CD4-positive, alpha-beta memory T cell (primary cell): ENCODE measurements around the gene DUSP7. TPM values are rescaled to one million over a fixed set of nuclear protein-coding genes. Genes with fewer than 3 reads are reported as not detected.
"Not testable (repeated sequence)": the region's sequence is repeated elsewhere in the genome, so short reads cannot be mapped to it uniquely, and the experiment has no call there.

ENCODE experiments used
- CTCF ChIA-PET: fragments of 350-600 bp; sonication (Branson Sonifier 250); formaldehyde crosslinking; loops from one replicate; lab custom pipeline; 2021; ENCODE audit warnings: inconsistent platforms; ENCODE audit not compliant: partially characterized antibody; lab: Charles Lee
- POLR2A ChIA-PET: fragments of 350-600 bp; sonication (Branson Sonifier 250); formaldehyde crosslinking; loops from one replicate; lab custom pipeline; 2021; ENCODE audit not compliant: partially characterized antibody; lab: Charles Lee
- DNase-seq, 5 donors: peaks; one replicate each; pipeline versions ENCODE4 v3.0.0 to v3.0.0-alpha.2; 2020 to 2022; ENCODE audit warnings: mixed read lengths in 1 of 5
- H3K27ac ChIP-seq: one replicate; pipeline ENCODE4 v1.7.0; 2013; ENCODE audit warnings: low read depth, low read length
- H3K27me3 ChIP-seq: 2 replicates; pipeline ENCODE4 v1.7.0; 2013; ENCODE audit warnings: mild to moderate bottlenecking, low read length, moderate library complexity; ENCODE audit not compliant: insufficient read depth
- H3K36me3 ChIP-seq: 2 replicates; pipeline ENCODE4 v1.7.0; 2013; ENCODE audit warnings: mild to moderate bottlenecking, low read length, moderate library complexity; ENCODE audit not compliant: insufficient read depth
- H3K4me1 ChIP-seq: 2 replicates; pipeline ENCODE4 v1.7.0; 2013; ENCODE audit warnings: mild to moderate bottlenecking, low read length, moderate library complexity; ENCODE audit not compliant: insufficient read depth
- H3K4me3 ChIP-seq, 2 donors: one replicate each; pipeline ENCODE4 v1.7.0; 2013; ENCODE audit warnings: low read length in 2 of 2, mild to moderate bottlenecking in 1 of 2
- H3K9me3 ChIP-seq, 2 donors: one replicate each; pipeline ENCODE4 v1.7.0; 2013; ENCODE audit warnings: low read length in 2 of 2, control low read depth in 1 of 2; ENCODE audit not compliant: control insufficient read depth in 1 of 2
- H3K27ac Mint-ChIP-seq, 7 donors: one replicate each; pipeline ENCODE4 v1.8.0; 2020 to 2021; ENCODE audit warnings: mixed read lengths in 7 of 7, mild to moderate bottlenecking in 6 of 7, inconsistent platforms in 3 of 7, moderate library complexity in 3 of 7
- H3K27me3 Mint-ChIP-seq, 2 donors: one replicate each; pipeline ENCODE4 v1.8.0; 2020 to 2021; ENCODE audit warnings: mixed read lengths in 2 of 2
- H3K36me3 Mint-ChIP-seq, 2 donors: one replicate each; pipeline ENCODE4 v1.8.0; 2020 to 2021; ENCODE audit warnings: mixed read lengths in 2 of 2, inconsistent platforms in 1 of 2, mild to moderate bottlenecking in 1 of 2
- H3K4me1 Mint-ChIP-seq, 4 donors: one replicate each; pipeline ENCODE4 v1.8.0; 2020 to 2021; ENCODE audit warnings: mixed read lengths in 4 of 4, mild to moderate bottlenecking in 1 of 4
- H3K4me3 Mint-ChIP-seq, 8 donors: one replicate each; pipeline ENCODE4 v1.8.0; 2020 to 2021; ENCODE audit warnings: mixed read lengths in 8 of 8, mild to moderate bottlenecking in 7 of 8, moderate library complexity in 6 of 8, inconsistent platforms in 3 of 8
- H3K9me3 Mint-ChIP-seq, 8 donors: one replicate each; pipeline ENCODE4 v1.8.0; 2020 to 2021; ENCODE audit warnings: mixed read lengths in 8 of 8, mild to moderate bottlenecking in 5 of 8, inconsistent platforms in 3 of 8, moderate library complexity in 1 of 8
- intact Hi-C: fragments of 100-400 bp; cut with micrococcal nuclease; formaldehyde crosslinking; loops from one replicate; pipeline ENCODE4 v1.15.1; 2023
- polyA plus RNA-seq, 2 donors: library from polyadenylated mRNA; unstranded; fragments of 300-500 nt; fragmentation: Illumina TruSeq; gene quantifications; one replicate each; pipeline ENCODE4 v1.2.3, GENCODE V29; 2021
- total RNA-seq, 2 experiments: library from RNA; stranded (reverse); gene quantifications; one replicate each; pipeline ENCODE4 v1.2.3, GENCODE V29; 2021

Gene DUSP7
- total and polyA plus RNA-seq, 4 experiments from 2014 or later, result 2.8 to 44.7 (median 26.9) TPM

DNA sequence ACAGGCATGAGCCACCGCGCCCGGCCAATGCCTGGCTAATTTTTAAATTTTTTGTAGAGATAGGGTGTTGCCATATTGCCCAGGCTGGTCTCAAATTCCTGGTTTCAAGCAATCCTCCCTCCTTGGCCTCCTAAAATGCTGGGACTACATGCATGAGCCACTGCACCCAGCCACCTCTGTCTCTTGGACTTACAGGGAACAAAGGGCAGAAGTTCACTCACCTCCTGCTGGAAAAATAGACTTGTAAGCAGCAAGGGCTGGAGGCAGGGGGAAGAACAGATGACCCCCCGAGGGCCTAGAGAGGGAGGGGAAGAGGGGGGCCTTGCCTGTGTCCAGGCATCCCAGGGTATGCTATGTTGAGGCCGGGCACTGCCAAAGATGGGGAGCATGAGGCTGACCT, 22.2 kb downstream of the DUSP7 start:
- H3K4me3 Mint-ChIP-seq, result no peak overlapping the region
- Histone ChIP-seq H3K36me3 (no peaks in the 10 kb centered on the region), H3K27me3 (no peaks in the 10 kb centered on the region), H3K4me1 (no peaks in the 10 kb centered on the region), H3K4me3 (no peak overlapping the region), H3K27ac (no peak overlapping the region), H3K9me3 (no peaks in the 10 kb centered on the region)
- intact Hi-C loops, result no loop called here
- no peaks in the 10 kb centered on the region for H3K27me3 Mint-ChIP-seq
- no peak for DNase-seq
- POLR2A ChIA-PET, result no interaction called here
- H3K36me3 Mint-ChIP-seq, result no peaks in the 10 kb centered on the region
- H3K27ac Mint-ChIP-seq, result peak overlapping the region in 1 of 7 donors; percentile 42
- no peaks in the 10 kb centered on the region for H3K4me1 Mint-ChIP-seq
- CTCF ChIA-PET, result no interaction called here
- H3K9me3 Mint-ChIP-seq, result no peaks in the 10 kb centered on the region

DNA sequence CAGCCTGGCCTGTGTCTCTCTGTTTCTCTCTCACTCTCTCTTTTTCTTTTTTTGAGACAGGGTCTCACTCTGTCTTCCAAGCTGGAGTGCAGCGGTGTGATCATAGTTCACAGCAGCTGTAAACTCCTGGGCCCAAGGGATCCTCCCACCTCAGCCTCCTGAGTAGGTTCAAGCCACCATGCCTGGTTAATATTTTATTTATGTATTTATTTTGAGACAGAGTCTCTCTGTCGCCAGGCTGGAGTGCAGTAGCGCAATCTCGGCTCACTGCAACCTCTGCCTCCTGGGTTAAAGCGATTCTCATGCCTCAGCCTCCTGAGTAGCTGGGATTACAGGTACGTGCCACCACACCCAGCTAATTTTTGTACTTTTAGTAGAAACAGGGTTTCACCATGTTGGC, 22.6 kb downstream of the DUSP7 start:
- H3K9me3 ChIP-seq, H3K27me3 Mint-ChIP-seq, intact Hi-C loops, H3K4me1 Mint-ChIP-seq, H3K27me3 ChIP-seq, H3K36me3 Mint-ChIP-seq, H3K4me1 ChIP-seq, H3K27ac ChIP-seq, H3K4me3 Mint-ChIP-seq, POLR2A ChIA-PET, DNase-seq, H3K36me3 ChIP-seq, H3K9me3 Mint-ChIP-seq, H3K4me3 ChIP-seq: not testable (repeated sequence)
- peak overlapping the region in 1 of 7 donors; percentile 62 for H3K27ac Mint-ChIP-seq
- CTCF ChIA-PET, result interaction anchor here (2.9 kb wide), 1 partner anchor 32 kb away, joined by 13 read pairs; no protein-coding TSS in a partner anchor

DNA sequence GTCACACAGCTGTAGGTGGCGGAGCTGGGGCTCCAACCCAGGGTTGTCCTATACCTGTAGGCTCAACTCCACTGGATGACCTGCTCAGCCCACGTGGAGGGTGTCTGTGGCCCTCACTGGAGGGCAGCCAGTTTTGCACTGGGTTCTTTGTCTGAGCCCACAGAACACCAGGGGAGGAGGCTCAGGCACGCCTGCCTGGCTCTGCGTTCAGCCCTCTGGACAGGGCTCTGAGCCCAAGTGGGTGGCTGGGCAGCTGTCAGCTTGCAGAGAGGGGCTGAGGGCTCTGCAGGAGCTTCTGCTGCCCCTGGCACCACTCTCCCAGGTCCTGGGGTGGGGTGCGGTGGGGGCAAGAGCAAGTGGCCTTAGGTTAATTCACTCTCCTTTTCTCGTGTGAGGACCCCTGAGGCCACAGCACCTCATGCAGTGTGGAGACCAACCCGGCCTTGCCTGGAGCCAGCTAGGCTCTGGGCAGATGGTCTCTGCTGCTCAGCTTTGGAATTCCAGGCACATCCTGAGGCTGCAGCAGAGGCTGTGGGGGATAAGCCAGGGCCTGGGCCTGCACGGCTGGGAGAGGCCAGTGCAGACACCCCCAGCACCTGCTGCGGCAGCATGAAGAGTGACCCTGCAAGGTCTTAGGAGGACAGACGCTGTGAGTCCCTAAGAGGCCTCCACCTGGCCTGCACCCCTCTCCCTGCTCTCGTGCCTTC, 23.5 kb downstream of the DUSP7 start:
- CTCF ChIA-PET, result interaction anchor here (2.9 kb wide), 1 partner anchor 31 kb away, joined by 13 read pairs; no protein-coding TSS in a partner anchor
- H3K4me3 ChIP-seq, result no peak overlapping the region
- H3K27ac Mint-ChIP-seq, result no peak overlapping the region
- DNase-seq, result no peak
- no peaks in the 10 kb centered on the region for H3K9me3 Mint-ChIP-seq
- no peaks in the 10 kb centered on the region for H3K36me3 ChIP-seq
- no peaks in the 10 kb centered on the region for H3K4me1 ChIP-seq
- no peaks in the 10 kb centered on the region for H3K36me3 Mint-ChIP-seq
- H3K4me1 Mint-ChIP-seq, result no peaks in the 10 kb centered on the region
- intact Hi-C loops, result no loop called here
- H3K27me3 Mint-ChIP-seq, result no peaks in the 10 kb centered on the region
- POLR2A ChIA-PET, result interaction anchor here (0.6 kb wide), 1 partner anchor 245 kb away, joined by 3 read pairs; no protein-coding TSS in a partner anchor
- no peaks in the 10 kb centered on the region for H3K9me3 ChIP-seq
- no peak overlapping the region for H3K4me3 Mint-ChIP-seq
- H3K27ac ChIP-seq, result no peak overlapping the region
- no peaks in the 10 kb centered on the region for H3K27me3 ChIP-seq

DNA sequence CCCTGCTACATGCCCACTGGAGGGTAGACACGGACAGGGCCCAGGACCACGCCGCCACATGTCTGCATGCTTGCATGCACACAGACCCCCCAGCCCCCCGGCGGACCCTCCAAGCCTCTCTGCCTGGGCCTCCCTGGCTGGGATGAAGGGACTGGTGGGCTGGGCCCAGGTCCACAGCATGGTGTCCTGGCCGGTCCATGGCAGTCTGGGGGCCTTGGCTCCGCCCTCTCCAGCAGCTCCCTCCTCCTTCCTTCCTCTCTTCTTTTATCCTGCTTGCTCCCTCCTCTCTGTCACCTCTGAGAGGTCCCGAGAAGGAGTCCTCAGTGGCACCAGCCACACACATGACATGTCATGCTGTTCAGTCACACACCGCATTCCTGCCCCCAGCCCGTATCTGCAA, 24.5 kb downstream of the DUSP7 start:
- H3K9me3 ChIP-seq, result no peaks in the 10 kb centered on the region
- H3K4me3 ChIP-seq, result no peak overlapping the region
- ChIA-PET CTCF (interaction anchor here (2.9 kb wide), 1 partner anchor 30 kb away, joined by 13 read pairs; no protein-coding TSS in a partner anchor), POLR2A (no interaction called here)
- no peak for DNase-seq
- no peaks in the 10 kb centered on the region for H3K4me1 ChIP-seq
- intact Hi-C loops, result no loop called here
- no peak overlapping the region for H3K27ac ChIP-seq
- Mint-ChIP-seq H3K27ac (peak overlapping the region in 1 of 7 donors; percentile 68), H3K36me3 (no peaks in the 10 kb centered on the region), H3K4me3 (no peak overlapping the region), H3K27me3 (no peaks in the 10 kb centered on the region), H3K9me3 (no peaks in the 10 kb centered on the region), H3K4me1 (no peaks in the 10 kb centered on the region)
- no peaks in the 10 kb centered on the region for H3K27me3 ChIP-seq
- no peaks in the 10 kb centered on the region for H3K36me3 ChIP-seq

DNA sequence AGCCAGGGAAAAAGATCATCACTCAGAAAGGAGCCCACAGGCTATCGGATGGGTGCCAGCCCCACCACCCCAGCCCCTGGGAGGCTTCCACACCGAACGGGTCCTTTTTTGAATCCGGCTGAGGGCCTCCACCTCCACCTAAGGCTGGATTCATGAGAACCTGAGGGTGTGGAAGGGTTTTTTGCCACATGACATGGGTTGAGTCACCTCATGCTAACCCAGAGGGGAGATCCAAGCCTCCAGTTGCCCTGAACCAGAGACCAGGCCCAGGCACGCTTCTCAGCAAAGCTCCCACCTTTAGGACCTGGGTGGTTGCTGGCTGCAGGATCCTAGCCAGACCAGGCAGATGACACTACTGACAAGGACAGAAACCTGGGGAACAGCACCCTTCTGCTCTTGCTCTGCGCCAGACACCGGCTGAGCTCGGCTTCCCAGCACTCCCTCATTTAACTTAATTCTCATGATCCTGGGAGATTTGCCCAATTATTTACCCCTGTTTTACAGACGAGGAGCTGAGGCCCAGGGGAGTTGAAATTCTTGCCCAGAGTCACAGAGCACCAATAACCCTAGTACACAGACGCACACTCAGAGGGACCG, 25.6 kb downstream of the DUSP7 start:
- Histone ChIP-seq H3K9me3 (no peaks in the 10 kb centered on the region), H3K4me1 (no peaks in the 10 kb centered on the region), H3K36me3 (no peaks in the 10 kb centered on the region), H3K4me3 (no peak overlapping the region), H3K27me3 (no peaks in the 10 kb centered on the region), H3K27ac (no peak overlapping the region)
- Mint-ChIP-seq H3K27me3 (no peaks in the 10 kb centered on the region), H3K9me3 (no peaks in the 10 kb centered on the region), H3K4me1 (peaks cover 0 to 5% (median 0%) of the 10 kb centered on the region in 4 donors), H3K27ac (peak overlapping the region in 1 of 7 donors; percentile 59), H3K36me3 (no peaks in the 10 kb centered on the region), H3K4me3 (no peak overlapping the region)
- no peak for DNase-seq
- intact Hi-C loops, result no loop called here
- ChIA-PET CTCF (interaction anchor here (2.9 kb wide), 1 partner anchor 29 kb away, joined by 13 read pairs; no protein-coding TSS in a partner anchor), POLR2A (interaction anchor here (1.6 kb wide), 1 partner anchor 9 kb away, joined by 3 read pairs; no protein-coding TSS in a partner anchor)

DNA sequence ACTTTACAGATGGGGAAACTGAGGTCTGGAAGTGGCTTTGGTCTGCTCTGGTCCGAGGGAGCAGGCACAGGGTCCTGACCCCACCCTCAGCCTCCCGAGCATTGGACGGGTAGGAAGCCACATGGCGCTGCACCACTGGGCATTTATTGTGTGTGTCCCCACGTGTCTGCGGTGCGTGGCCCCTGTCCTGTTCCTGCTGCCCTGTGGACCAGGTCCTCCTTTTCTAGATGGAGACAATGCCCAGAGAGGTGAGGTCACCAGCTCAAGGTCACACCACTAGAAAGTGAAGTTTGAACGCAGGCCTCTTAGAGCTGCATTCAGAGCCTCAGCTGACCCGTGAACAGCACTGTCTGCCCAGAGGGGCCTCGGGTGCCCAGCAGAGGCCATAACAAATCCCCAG, 26.8 kb downstream of the DUSP7 start:
- H3K27me3 Mint-ChIP-seq, result no peaks in the 10 kb centered on the region
- H3K36me3 ChIP-seq, result no peaks in the 10 kb centered on the region
- no peak overlapping the region for H3K4me3 ChIP-seq
- H3K4me1 Mint-ChIP-seq, result peaks cover 0 to 16% (median 4%) of the 10 kb centered on the region in 4 donors
- CTCF ChIA-PET, result interaction anchor here (1.7 kb wide), 1 partner anchor 28 kb away, joined by 6 read pairs; no protein-coding TSS in a partner anchor
- no peaks in the 10 kb centered on the region for H3K4me1 ChIP-seq
- no peak overlapping the region for H3K27ac Mint-ChIP-seq
- intact Hi-C loops, result no loop called here
- H3K4me3 Mint-ChIP-seq, result no peak overlapping the region
- H3K36me3 Mint-ChIP-seq, result no peaks in the 10 kb centered on the region
- no peak for DNase-seq
- POLR2A ChIA-PET, result no interaction called here
- H3K9me3 ChIP-seq, result no peaks in the 10 kb centered on the region
- H3K27ac ChIP-seq, result no peak overlapping the region
- no peaks in the 10 kb centered on the region for H3K9me3 Mint-ChIP-seq
- H3K27me3 ChIP-seq, result no peaks in the 10 kb centered on the region

DNA sequence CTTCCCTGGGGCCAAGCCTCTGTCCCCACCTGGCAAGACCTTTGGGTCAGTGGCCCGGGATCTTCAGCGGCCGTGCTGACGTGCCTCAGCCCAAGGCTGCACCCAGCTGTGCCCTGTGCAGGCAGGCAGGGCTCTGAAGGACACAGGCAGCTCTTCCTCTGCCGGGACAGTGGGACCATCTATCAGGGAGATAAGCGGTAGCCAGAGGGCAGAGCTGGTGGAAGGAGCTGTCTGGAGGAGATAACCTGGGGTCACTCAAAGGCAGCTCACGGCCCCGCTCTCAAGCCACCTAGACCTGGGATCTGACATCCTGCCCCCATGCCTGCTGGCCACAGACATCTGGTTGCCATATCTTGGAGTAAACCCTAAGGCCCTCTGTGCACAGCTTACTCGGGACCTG, 27.3 kb downstream of the DUSP7 start:
- no peak overlapping the region for H3K4me3 ChIP-seq
- DNase-seq, result no peak
- ChIA-PET POLR2A (interaction anchor here (1.5 kb wide), 1 partner anchor 27 kb away, joined by 3 read pairs; the partner anchor contains the start of gene DUSP7), CTCF (interaction anchor here (1.7 kb wide), 1 partner anchor 28 kb away, joined by 6 read pairs; no protein-coding TSS in a partner anchor)
- H3K27ac ChIP-seq, result no peak overlapping the region
- H3K27me3 ChIP-seq, result no peaks in the 10 kb centered on the region
- H3K4me1 Mint-ChIP-seq, result peaks cover 3 to 16% (median 6%) of the 10 kb centered on the region in 4 donors
- no peaks in the 10 kb centered on the region for H3K9me3 ChIP-seq
- H3K36me3 ChIP-seq, result no peaks in the 10 kb centered on the region
- peaks cover 2% of the 10 kb centered on the region for H3K4me1 ChIP-seq
- H3K27ac Mint-ChIP-seq, result no peak overlapping the region
- no peaks in the 10 kb centered on the region for H3K27me3 Mint-ChIP-seq
- no peaks in the 10 kb centered on the region for H3K9me3 Mint-ChIP-seq
- H3K4me3 Mint-ChIP-seq, result no peak overlapping the region
- H3K36me3 Mint-ChIP-seq, result no peaks in the 10 kb centered on the region
- intact Hi-C loops, result no loop called here
